GM18520 (cell line): ENCODE measurements around the gene DYNC1LI2.

ENCODE experiments used
- ATAC-seq: cut with Tn5 transposase; IDR thresholded peaks from one replicate; pipeline ENCODE4 v1.9.1; 2021; ENCODE audit not compliant: unreplicated experiment

The DYNC1LI2 gene

DNA sequence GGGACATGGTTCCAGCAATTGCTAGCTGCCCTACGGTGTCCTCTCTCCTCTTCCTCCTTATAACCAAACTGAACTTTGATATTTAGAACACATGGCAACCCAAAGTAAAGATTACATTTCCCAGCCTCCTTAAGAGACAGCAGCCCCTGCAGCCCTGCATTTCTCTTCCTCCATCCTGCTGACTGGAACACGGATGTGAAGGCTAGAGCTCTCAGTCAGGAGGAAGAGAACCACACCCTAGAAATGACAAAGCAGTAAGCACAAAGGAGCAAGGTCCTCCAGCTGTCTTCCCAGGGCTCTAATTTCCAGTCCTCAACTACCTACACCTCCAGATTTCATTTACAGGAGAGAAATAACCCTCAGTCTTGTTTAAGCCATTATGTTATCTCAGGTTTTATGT lies 10.9 kb downstream of the DYNC1LI2 start:
- ATAC-seq, result no peak

DNA sequence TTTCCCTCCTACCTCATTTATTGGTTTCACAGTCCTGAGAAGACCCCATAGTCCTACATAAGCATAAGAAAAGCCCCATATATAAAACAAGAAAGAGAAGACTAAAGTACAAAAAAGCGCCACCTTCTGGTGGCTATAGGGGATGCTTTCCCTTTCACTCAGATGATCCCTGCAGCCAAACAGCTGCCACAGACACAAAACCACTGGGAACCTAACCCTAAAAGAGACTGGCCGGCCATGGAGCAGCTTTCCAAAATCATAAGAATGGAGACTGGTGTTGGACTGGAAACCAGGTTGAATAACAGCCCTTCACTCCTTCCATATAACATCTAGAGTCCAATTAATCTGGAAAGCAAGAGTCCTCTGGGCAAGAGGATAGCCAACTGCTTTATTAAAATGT lies 11.4 kb downstream of the DYNC1LI2 start:
- ATAC-seq, result no peak

DNA sequence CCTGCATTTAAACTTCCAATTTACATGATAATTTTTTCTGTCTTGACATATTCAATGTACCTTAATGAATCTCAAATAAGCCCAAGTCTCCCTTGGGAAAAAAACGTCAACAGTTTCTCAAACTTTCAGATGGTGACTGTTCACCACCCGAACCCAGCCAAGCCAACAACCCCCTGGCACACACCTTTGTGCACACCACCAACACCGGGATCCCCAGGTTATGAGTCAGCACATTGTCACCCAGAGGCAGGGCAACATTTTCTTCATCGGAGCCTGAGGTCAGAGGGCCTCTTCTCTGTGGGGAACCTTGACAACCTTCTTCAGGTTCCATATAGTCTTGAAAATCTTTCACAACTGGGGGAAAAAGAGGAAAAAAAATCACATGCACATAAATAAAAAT lies 15.5 kb downstream of the DYNC1LI2 start:
- ATAC-seq, result no peak

DNA sequence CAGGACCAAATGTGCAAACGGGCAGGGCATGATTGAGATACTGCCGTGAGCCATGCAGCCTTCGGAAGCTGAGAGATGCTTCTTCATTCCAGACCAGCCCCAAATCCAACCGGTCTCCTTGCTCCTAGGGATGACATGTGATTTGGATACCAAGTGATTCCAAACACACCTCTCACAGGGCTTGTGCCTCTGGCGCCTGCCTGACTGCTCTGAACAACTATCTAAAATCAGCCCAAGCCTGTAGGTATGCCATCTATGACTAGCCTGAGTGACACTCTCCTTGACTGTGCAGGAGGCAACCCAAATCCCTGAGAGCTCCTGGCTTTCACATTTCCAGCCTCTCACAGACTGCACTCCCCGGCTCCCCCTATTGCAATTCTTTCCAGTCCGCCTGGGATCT lies 20.3 kb downstream of the DYNC1LI2 start:
- ATAC-seq, result no peak

DNA sequence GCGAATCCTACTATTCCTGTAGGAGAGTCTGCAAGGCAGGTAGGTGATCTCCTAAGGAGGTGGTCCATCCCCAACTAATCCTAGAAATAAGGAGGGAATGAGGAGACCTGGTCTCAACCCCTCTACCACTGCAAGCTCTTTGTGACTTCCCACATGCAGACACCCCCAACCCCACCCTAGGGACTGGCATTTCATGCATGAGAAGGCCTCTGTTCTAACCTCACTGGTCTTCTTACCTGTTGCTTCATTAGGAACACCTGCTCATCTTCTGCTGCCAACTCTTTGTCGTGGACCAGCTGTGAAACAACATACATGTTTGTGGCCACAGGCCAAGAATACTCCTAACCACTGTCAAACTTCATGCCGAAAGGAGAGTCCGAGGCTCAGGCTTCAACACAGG lies 22.6 kb downstream of the DYNC1LI2 start:
- no peak for ATAC-seq

DNA sequence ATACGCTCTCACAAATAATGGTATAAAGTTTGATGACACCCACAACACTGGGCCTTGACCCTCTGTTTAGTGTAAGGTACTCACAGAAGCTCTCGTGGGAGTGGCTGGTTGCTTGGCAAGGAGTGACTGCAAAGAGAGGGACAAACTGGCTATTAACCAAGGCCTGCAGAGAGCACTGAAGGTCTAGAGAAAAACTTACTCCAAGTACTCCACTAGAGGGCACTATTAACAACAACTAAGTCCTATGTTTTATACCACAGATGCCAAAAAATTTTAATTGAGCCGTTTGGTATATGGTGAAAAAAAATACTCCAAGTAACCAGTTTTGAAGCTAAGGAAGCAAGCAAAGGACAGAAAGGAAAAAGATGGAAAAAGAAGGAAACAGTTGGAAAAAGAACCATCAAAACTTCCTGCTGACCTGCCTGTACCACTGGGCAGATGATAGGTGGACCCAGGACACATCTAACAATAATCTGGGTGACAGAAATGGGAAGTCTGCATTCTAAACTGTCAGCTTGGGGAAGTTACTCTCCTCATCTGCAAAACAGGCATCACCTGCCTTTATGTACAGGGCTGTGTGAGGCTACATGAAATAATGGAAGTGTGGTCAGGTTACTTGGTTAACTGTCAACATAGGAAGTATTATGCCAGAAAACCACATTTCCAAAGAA lies 23.2 kb downstream of the DYNC1LI2 start:
- no peak for ATAC-seq

DNA sequence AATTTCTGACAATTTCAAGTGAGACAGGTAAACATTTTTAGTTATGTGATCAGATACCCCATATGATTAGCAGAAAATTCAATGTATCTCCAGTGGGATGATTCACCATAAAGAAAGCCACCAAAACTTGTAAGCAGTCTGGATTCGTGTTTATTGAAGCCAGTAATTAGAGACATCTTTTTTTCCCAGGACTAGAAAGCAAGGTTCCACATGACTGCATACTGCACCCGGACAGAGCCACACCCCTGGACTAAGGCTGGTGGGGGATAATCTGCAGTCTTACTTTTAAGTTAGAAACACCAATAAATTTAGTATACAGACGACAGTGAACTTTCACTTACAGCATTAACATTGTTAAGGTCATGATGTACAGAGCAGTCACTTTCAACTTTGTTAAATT lies 30.6 kb downstream of the DYNC1LI2 start:
- no peak for ATAC-seq

DNA sequence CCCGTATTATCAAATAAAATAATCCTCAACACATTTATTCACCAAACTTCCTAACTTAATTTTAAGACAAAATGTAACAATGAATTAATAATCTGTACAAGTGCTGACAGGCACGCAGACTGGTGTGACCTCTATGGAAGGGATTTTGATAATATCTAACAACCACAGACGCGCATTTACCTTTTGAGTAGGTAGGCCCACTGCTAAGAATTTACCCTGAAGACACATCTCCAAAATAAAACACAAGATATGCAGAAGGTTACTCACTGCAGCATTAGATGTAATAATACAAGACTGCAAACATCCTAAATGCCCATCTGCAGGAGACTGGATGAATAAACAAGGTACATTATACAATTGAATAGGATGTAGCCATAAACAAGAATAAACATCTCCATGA lies 32.2 kb downstream of the DYNC1LI2 start:
- ATAC-seq, result no peak

DNA sequence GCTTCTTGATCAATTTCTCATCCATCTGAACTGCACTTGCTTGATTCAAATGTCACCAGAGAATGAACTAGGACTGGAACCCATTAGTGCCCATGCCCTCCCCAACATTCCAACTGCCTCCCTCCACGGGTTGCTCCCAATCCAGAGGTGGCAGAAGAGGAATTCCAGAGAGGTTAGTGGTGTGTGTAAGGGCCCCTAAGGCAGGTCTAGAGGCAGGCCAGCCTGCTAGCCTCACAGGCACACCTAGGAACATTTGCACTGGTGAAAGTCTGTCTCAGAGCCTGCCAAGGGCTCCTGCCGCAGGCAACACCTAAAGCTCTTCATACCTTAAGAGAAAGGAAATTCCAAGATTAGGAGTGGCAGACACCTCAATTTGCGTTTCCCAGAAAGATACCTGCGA lies 33.6 kb downstream of the DYNC1LI2 start:
- ATAC-seq, result no peak

DNA sequence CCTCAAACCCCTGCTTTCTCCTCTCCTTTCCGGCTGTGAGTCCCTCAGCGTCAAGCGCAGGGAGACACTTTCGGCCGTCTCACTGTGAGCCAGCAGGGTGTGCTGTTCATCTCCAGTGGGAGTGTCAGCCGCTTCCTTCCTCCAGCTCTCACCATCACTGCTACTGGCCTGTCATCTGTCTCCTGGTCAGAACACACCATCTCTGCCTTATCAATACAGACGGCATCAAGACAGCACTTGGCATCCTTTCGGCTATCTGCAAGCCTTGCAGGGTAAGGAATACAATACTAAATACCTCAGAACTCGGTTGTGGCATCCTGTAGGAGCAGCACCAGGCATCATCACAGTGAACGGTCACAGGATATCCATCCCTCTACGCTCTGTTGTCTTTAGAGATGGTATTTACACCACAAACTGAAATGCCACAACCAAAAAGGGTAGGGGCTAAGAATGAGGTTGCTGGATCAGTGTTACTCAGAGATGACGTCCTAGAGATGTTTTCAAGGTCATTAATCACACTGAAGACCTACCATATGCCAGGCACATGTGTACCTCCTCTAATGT lies 34.2 kb downstream of the DYNC1LI2 start:
- no peak for ATAC-seq

DNA sequence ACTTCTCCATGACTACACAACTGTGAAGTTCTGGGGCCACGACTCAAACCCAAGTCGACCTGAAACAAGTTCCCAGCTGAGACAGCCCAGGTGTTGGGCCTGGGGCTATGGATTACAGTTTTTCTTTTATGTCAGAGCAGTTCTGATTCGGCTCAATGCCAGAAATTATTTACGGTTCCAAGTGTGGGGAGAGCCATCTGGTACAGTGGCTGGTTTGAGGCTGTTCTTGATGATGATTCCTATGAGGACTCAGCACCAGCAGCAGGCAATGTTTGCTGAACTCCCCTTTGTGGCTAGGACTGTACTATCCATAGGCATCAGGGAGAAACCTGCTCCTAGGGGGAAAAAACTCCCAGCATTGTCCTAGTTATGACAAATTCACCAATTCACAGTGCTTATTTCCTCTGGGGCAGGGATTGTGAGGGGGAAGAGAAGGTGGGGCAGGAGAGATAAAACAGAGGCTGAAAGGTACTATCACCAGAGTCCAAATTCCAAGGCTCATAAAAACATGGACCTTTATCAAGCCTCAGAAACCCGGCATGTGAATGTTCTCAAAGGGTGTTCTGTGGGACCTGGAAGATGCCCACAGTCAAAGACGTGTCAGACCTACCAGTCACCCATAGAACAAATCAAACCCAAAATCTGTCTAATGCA lies 36.6 kb downstream of the DYNC1LI2 start:
- ATAC-seq, result no peak

DNA sequence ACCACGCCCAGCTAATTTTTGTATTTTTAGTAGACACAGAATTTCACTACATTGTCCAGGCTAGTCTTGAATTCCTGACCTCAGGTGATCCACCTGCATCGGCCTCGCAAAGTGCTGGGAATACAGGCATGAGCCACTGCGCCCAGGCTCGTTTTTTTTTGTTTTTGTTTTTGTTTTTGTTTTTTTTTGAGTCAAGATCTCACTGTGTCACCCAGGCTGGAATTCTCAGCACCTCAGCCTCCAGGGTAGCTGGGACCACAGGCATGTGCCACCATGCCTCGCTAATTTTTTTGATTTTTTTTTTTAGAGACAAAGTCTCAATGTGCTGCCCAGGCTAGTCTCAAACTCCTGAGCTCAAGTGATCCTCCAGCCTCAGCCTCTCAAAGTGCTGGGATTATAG lies 37.3 kb downstream of the DYNC1LI2 start:
- ATAC-seq, result no peak

DNA sequence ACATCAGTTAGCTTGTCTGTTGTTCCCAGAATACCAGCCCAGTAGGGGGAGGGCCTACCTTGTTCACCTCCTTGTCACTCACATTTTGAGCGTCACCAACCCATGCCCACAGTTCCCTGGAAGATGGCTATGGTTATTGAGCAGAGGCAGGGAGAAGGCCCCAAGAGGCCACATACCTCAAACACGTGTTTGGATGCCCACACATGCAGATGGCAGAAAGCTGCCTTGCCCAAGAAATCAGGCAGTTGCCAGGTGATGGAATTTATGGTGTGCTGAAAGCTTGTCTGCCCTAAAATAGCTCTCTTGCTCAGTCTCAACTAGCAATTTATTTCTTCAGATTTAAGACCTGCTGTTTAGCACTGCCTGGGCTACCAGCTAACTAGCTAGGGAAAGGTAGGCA lies 38.3 kb downstream of the DYNC1LI2 start:
- no peak for ATAC-seq

DNA sequence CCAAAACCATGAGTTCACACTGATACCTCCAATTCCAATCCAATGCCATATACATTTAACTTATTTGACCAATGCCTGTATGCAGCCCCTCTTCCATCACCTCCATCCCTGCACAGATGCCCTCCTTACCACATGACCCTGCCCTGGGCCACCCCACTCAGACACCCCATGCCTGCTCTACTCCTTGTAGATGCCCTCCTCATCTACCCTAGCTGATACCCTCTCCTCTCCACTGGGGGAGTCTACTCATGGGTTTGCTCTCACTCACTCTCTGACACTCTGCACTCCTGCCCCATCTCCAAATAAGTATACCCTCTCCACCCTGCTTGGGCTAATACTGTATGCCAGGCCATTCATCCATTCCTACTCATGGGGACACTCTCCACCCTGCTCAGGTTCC lies 38.9 kb downstream of the DYNC1LI2 start:
- no peak for ATAC-seq

DNA sequence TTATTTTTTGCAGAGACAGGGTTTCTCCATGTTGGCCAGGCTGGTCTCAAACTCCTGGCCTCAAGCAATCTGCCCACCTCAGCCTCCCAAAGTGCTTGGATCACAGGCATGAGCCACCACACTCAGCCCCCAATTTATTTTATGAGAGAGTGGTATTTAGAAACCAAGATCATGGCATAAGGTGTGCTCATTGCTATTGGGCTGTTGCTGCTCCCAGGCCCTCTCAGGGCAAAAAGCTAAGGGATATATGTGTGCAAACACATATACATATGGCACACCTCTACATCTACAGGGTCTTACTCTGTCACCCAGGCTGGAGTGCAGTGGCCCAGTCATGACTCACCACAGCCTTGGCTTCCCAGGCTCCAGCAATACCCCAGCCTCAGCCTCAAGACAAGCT lies 39.8 kb downstream of the DYNC1LI2 start:
- ATAC-seq, result no peak

DNA sequence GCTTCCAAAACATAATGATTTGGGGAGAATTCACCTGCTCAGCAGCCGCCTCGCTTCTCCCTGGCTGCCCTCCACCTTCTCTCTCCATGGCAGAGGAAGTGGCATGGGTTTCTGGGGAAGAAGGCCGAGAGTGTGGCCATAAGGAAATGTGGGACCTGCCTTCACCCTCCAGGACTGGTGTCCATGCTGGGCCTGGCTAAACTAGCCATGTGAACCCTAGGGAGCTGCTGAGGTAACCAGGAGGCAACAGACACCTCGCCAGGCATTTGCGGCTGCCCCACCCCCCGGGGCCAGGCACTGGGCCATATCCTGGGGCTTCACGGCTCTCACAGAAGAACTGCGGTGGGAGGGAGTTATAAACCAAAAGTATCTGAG lies 44.9 kb downstream of the DYNC1LI2 start:
- ATAC-seq, result no peak

DNA sequence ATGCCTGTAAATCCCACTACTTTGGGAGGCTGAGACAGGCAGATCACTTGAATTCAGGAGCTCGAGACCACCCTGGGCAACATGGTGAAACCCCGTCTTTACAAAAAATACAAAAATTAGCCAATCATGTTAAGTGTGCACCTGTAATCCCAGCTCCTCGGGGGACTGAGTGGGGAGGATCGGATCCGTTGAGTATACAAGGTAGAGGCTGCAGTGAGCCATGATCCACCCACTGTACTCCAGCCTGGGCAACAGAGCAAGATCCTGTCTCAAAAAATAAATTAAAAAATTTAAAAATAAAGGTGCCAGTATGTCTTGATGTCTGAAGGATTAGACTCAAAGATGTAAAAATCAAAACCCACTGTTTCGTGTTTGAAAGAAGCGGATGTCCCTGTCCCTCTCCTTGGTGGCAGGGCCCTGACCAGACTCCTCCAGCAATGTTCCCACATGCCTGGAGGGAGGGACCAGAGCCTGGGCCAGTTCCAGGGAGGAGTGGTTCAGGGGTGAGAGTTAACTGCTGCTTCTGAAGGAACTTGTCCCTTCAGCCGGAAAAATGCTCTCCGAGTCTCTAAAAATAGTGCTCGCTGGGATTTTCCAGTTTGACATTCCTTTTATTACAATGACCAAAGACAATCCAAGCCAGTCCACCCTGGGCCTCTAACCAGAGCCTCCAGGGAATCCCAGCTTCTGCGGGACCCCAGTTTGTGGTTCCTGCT lies 45.5 kb downstream of the DYNC1LI2 start:
- ATAC-seq, result no peak

DNA sequence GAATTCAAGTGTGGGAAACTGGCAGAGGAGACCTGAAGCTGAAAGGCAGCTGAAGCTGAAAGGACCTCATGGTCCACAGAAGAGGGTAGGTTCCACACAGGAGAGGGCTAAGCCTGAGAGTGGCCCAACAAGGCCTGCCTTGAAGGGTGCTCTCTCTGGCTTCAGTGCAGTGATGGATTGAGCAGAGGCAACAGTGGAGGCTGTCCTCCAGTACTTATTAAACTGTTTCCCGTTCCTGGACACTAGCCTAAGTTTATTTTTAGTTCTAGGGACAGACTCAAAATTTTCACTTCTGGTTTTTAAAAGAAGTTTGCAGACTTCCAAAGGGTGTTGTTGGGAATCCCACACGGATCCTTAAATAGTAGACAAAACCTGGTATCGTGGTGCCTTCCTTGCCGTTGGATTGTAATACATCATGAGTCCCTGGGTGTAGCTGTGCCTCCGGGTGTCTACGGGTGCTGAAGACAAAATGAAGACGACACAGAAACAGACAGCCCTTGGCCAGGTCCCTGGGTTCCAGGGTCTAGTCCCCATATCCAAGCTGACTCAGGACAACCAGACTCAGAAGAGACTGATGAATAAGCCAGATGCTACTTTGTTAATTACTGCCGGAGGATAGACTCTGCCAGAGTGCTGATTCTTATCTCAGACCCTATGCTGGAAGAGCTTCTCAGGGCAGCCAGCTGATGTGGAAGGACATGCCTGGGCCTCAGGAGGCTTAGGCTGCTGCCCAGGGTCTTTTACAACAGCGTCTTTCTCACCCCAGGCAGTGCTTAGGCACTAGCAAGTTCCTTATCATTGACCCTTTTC lies 47.8 kb downstream of the DYNC1LI2 start:
- ATAC-seq, result no peak

DNA sequence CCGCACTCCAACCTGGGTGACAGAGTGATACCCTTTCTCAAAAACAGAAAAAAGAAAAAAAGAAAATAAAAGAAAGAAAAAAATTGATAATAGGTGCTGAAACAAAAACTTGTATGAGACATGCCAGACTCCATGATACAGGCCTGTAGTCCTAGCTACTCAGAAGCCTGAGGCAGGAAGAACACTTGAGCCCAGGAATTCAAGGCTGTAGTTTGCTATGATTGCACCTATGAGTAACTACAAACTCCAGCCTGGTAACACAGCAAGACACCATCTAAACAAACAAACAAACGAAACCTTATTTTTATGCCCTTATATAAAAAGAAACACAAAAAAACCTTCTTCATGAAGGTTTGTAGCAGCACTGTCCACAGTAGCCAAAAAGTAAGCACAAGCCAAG lies 49.9 kb downstream of the DYNC1LI2 start:
- no peak for ATAC-seq

DNA sequence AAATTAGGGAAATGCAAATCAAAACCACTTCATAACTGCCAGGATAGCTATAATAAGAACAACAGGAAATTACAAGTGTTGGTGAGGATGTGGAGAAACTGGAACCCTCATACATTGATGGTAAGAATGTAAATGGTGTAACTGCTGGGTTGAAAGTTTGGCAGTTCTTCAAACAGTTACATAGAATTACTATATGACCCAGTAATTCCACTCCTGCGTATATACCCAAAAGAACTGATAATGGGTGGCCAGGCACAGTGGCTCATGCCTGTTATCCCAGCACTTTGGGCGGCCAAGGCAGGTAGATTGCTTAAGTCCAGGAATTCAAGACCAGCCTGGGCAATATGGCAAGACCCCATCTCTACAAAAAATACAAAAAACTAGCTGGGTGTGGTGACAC lies 50.4 kb downstream of the DYNC1LI2 start:
- ATAC-seq, result no peak

DNA sequence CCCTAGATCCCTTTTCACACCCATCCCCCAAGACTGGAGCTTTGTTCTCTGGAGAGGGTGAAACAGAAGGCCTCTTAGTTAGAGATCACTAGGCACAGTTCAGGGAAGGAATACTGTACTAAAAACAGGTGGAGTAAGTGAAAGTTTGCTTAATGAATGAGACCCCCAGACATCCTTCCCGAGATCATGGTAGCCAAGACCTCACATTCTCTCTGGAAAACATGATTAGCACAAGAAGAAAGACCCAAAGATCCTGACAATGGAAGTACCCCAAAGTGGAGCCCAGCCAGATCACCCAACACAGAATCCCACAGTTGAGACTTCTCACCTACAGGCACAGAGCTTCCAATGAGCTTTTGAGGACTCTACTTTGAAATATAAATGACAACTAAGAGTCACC lies 51.5 kb downstream of the DYNC1LI2 start:
- ATAC-seq, result no peak
